Activated CD4-positive, alpha-beta T cell treated with anti-CD3 and anti-CD28 coated beads for 48 hours (primary cell): Measurements from ENCODE around the gene GRAMD1C.
A peak's percentile ranks its signal among the peaks of the same experiment; 100 is the strongest.

Experiments
- DNase-seq: peaks from one replicate; pipeline ENCODE4 v3.0.0-alpha.2; 2020

GRAMD1C gene

GRCh38 chr3:113867506-113867905 lies 28.9 kb downstream of the GRAMD1C start:
- no peak for DNase-seq

GRCh38 chr3:113873293-113873692 lies 34.7 kb downstream of the GRAMD1C start:
- no peak for DNase-seq

- DNase-seq: no peak
Observed at GRCh38 chr3:113873814-113874526, 35.4 kb downstream of the GRAMD1C start.

GRCh38 chr3:113878403-113878802 lies 39.8 kb downstream of the GRAMD1C start:
- DNase-seq: no peak

GRCh38 chr3:113885050-113885449 lies 46.5 kb downstream of the GRAMD1C start:
- no peak for DNase-seq

- no peak for DNase-seq
Observed at GRCh38 chr3:113890256-113890900, 51.8 kb downstream of the GRAMD1C start.

GRCh38 chr3:113894927-113895326 lies 56.3 kb downstream of the GRAMD1C start:
- no peak for DNase-seq

GRCh38 chr3:113895964-113896363 lies 57.4 kb downstream of the GRAMD1C start:
- DNase-seq: no peak

- no peak for DNase-seq
Observed at GRCh38 chr3:113896930-113897329, 58.3 kb downstream of the GRAMD1C start.

- no peak for DNase-seq
Observed at GRCh38 chr3:113897373-113897777, 58.8 kb downstream of the GRAMD1C start.

- DNase-seq: no peak
Observed at GRCh38 chr3:113898892-113899291, 60.3 kb downstream of the GRAMD1C start.

- no peak for DNase-seq
Observed at GRCh38 chr3:113906568-113907140, 68.1 kb downstream of the GRAMD1C start.

GRCh38 chr3:113908133-113908532 lies 69.5 kb downstream of the GRAMD1C start:
- DNase-seq: no peak

- no peak for DNase-seq
Observed at GRCh38 chr3:113910966-113911365, 72.4 kb downstream of the GRAMD1C start.

- DNase-seq: peak; percentile 29
Observed at GRCh38 chr3:113912552-113913236, 74.1 kb downstream of the GRAMD1C start.

- no peak for DNase-seq
Observed at GRCh38 chr3:113914646-113915045, 76.1 kb downstream of the GRAMD1C start.

GRCh38 chr3:113927556-113927955 lies 89.0 kb downstream of the GRAMD1C start:
- DNase-seq: no peak

- DNase-seq: no peak
Observed at GRCh38 chr3:113946831-113947230, 108.2 kb downstream of the GRAMD1C start.

GRCh38 chr3:113947372-113948014 lies 108.9 kb downstream of the GRAMD1C start, which contains the start of gene ZDHHC23:
Gene ZDHHC23 (plus strand): TSS chr3:113948013. CDS start chr3:113948803, 790 bp downstream.
- peak; percentile 63 for DNase-seq

GRCh38 chr3:113948015-113948917 lies 109.7 kb downstream of the GRAMD1C start:
- DNase-seq: peak; percentile 33

GRCh38 chr3:113952921-113953320 lies 114.3 kb downstream of the GRAMD1C start:
- DNase-seq: no peak

- no peak for DNase-seq
Observed at GRCh38 chr3:113953677-113954076, 115.1 kb downstream of the GRAMD1C start.
